ENCODE data around the gene MTCP1.
A peak's percentile ranks its signal among the peaks of the same experiment; 100 is the strongest.

The MTCP1 gene

DNA sequence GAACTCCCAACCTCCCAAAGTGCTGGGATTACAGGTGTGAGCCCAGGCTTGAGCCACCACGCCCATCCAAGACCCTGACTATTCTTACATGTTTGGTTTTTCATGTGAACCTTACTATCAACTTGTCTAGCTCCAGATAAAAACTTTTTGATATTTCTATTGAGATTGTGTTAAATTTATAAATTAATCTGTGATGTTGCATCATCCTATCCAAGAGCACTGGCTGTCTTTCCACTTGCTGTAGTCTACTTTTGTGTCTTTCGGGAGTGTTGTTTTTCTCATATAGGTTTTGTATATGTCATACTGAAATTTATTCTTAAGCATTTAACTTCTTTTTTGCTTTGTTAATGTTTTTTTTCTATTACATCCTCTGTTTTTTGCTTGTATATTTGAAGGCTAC, 35.0 kb upstream of the MTCP1 start:
- no peak for DNase-seq

DNA sequence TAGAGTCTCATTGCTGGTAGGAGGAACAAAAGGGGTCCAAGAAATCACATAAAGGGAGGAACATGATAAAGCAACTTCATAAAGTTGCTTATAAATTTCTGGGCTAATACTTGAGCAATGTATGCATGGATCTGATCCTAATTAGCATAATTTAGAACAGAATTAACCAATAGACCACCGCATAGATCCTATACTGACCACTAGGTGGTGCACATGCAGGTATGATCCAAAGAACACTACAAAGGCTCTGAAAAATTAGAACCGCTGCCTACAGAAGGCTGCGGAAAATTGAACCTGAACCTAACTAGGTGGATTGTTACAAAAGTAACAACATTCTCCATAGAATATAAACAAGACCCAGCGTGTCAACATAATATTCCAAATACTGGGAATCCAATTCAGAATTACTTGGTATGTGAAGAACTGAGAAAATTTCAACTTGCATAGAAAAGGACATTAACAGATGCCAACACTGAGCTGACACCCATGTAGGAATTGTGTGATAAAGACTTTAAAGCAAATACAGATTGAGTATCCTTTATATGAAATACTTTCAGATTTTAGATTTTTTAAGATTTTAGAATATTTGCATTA, 23.6 kb upstream of the MTCP1 start:
- H3K9me3 ChIP-seq (ENCODE audit: severe bottlenecking): no peaks in the 10 kb centered on the region
- H3K27me3 ChIP-seq (ENCODE audit: insufficient read depth, low read depth, severe bottlenecking): no peaks in the 10 kb centered on the region
- DNase-seq: peak; percentile 33
- H3K4me3 ChIP-seq (ENCODE audit: low read depth, low read length): no peak overlapping the region
- peaks cover 17% of the 10 kb centered on the region for H3K36me3 ChIP-seq
- TF ChIP-seq, protein P1, sequence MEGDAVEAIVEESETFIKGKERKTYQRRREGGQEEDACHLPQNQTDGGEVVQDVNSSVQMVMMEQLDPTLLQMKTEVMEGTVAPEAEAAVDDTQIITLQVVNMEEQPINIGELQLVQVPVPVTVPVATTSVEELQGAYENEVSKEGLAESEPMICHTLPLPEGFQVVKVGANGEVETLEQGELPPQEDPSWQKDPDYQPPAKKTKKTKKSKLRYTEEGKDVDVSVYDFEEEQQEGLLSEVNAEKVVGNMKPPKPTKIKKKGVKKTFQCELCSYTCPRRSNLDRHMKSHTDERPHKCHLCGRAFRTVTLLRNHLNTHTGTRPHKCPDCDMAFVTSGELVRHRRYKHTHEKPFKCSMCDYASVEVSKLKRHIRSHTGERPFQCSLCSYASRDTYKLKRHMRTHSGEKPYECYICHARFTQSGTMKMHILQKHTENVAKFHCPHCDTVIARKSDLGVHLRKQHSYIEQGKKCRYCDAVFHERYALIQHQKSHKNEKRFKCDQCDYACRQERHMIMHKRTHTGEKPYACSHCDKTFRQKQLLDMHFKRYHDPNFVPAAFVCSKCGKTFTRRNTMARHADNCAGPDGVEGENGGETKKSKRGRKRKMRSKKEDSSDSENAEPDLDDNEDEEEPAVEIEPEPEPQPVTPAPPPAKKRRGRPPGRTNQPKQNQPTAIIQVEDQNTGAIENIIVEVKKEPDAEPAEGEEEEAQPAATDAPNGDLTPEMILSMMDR (IDR thresholded peaks at IDR 0.05; ENCODE audit: low read depth, low read length): peak; percentile 69
- no peak overlapping the region for H3K27ac ChIP-seq

More for the DNA sequence above, 35.0 kb upstream of the MTCP1 start:
- H3K9me3 ChIP-seq (ENCODE audit: severe bottlenecking): no peaks in the 10 kb centered on the region
- no peak overlapping the region for H3K27ac ChIP-seq
- no peak overlapping the region for H3K4me3 ChIP-seq (ENCODE audit: low read depth, low read length)
- peaks cover 3% of the 10 kb centered on the region for H3K27me3 ChIP-seq (ENCODE audit: insufficient read depth, low read depth, severe bottlenecking)
- TF ChIP-seq, protein P1 (IDR thresholded peaks at IDR 0.05; ENCODE audit: low read depth, low read length): no peak
- peaks cover 7% of the 10 kb centered on the region for H3K36me3 ChIP-seq

DNA sequence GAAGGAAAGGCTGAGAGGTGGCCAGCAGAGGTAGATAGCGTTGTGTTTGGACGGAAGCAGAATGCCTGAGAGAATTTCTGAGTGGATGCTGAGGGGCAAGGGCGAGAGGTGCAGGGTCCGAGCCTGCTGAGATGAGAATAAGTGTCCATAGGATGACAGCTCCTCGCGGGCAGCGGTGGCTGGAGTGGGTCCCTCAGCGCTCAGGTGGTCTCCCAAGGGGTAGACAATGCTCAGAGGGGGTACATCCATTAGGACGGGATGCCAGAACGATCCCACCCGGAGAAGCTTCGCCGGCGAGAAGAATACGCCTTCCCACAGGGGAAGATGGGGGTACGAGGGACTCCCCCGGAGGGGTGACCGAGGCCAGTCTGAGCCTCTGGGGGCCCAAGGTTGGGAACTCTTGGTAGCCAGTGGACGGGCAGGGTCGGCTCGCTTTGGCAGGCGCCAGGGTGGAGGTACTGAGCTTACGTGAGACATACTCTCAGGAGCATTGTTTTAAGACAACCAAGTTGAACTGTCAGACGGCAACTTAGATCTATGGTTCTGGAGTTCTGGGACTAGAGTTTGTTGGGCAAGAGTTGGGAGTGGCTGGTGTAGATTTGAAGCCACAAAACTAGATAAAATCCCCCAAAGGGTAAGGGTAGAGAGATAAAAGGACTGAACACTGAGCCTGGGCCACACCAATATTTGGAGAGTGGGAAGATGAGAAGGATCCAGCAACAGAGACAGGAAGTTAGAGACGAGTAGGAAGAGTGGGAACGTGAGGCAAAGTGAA, 16.2 kb upstream of the MTCP1 start:
- TF ChIP-seq, protein P1 (IDR thresholded peaks at IDR 0.05; ENCODE audit: low read depth, low read length): no peak
- Histone ChIP-seq H3K27me3 (ENCODE audit: insufficient read depth, low read depth, severe bottlenecking) (no peaks in the 10 kb centered on the region), H3K36me3 (peaks cover 22% of the 10 kb centered on the region), H3K27ac (no peak overlapping the region), H3K9me3 (ENCODE audit: severe bottlenecking) (no peaks in the 10 kb centered on the region), H3K4me3 (ENCODE audit: low read depth, low read length) (no peak overlapping the region)
- DNase-seq: no peak

DNA sequence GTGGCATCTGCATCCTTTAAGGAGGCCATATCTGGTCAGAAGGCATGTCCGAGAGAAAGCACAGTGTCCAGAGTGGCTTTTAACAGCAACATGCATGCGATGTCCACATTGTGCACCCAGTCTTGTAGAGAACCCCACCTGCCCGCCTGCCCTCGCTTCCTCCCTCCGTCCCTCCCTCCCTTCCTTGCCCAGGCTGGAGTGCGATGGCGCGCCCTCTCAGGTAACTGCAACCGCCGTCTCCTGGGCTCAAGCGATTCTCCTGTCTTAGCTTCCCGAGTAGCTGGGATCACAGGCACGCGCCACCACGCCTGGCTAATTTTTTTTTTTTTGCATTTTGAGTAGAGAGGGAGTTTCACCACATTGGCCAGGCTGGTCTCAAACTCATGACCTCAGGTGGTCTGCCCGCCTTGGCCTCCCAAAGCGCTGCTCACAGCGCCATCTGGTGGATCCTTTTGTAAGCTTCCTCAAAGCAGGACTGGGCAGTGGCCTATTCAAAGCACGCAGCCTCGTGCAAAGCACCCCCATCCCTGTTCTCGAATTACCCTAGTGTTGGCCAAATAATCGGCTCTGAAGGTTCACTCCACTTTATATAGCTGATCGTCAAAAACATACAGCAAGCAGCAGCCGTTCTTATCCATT, 15.4 kb upstream of the MTCP1 start:
- Histone ChIP-seq H3K27me3 (ENCODE audit: insufficient read depth, low read depth, severe bottlenecking) (no peaks in the 10 kb centered on the region), H3K9me3 (ENCODE audit: severe bottlenecking) (no peaks in the 10 kb centered on the region), H3K36me3 (peaks cover 26% of the 10 kb centered on the region), H3K27ac (no peak overlapping the region), H3K4me3 (ENCODE audit: low read depth, low read length) (no peak overlapping the region)
- DNase-seq: peak; percentile 67
- TF ChIP-seq, protein P1 (IDR thresholded peaks at IDR 0.05; ENCODE audit: low read depth, low read length): peak; percentile 84

DNA sequence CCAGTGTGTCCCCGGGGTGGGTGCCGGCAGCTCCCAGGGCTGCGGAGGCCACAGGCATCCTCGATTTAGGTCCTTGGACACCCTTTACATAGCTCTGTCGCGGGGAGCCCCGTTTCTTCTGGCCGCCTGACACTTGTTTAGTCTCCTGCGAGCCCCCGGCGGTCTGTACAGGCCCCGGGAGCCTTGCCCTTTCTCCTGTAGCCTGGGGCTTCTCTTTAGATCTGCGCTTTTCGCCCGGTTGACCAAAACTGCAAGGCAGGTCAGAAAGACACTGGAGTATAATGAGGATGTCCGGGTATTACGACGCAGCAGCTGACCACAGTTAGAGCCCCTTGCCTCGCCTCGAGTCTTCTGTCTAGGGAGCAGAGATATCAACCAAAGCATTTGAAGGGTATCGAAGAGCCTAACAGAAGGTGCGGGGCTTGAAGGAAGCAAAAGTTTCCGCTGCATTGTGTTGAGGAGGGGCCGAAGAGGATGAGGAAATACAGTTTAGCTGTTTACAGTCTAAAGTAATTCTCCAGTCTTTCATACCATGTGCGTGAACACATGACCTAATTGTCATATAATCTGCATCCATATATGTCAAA, 851 bp upstream of the MTCP1 start:
- Histone ChIP-seq H3K9me3 (ENCODE audit: severe bottlenecking) (no peaks in the 10 kb centered on the region), H3K27ac (peak overlapping the region; percentile 88), H3K27me3 (ENCODE audit: insufficient read depth, low read depth, severe bottlenecking) (no peaks in the 10 kb centered on the region), H3K4me3 (ENCODE audit: low read depth, low read length) (peak overlapping the region; percentile 76), H3K36me3 (peaks cover 38% of the 10 kb centered on the region)
- DNase-seq: no peak
- TF ChIP-seq, protein P1 (IDR thresholded peaks at IDR 0.05; ENCODE audit: low read depth, low read length): no peak
